ENCODE data around the gene BCOR. TPM values are rescaled to one million over a fixed set of nuclear protein-coding genes. Genes with fewer than 3 reads are reported as not detected.

Gene BCOR
- total RNA-seq, 1 donor from 2014 or later: 41.3 TPM

- DNase-seq (ENCODE audit: low spot score): no peak
Measured at GRCh38 chrX:40084471-40085101, 13.2 kb downstream of the BCOR start.

- DNase-seq (ENCODE audit: low spot score): no peak
Measured at GRCh38 chrX:40083979-40084359, 13.8 kb downstream of the BCOR start.

- DNase-seq (ENCODE audit: low spot score): no peak
Measured at GRCh38 chrX:40083120-40083978, 14.4 kb downstream of the BCOR start.

DNA sequence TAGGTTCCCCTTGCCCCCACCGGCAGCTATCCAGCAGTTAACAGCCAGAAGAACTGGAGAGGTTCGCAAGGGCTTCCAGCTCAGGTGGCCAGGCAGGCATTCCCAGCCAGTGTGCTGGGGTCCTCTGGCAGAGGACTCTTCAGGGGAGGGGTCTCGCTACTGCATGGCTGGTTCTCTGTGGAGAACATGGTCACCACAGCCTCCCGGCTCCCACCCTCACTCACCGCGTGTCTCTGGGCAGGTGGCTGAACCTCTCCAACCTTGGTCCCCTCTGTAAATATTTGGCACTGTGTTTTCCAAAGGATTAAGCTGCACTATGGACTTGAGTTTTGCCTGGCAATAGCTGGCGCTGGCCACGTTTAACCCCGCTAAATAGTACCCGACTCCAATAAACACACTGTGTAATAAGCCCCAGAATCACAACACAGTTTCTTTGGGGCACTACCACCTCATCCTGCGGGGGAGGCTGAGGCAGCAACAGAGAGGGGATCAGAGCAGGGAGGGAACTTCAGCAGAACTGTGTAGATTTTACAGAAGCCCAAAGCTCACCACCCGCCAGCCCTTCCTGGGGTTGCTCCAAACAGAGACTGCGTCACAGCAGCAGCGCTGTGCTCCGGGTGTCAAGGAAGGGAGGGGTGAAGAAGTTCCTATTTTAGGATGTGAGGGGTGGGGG, 15.2 kb downstream of the BCOR start:
- no peak for DNase-seq (ENCODE audit: low spot score)

DNA sequence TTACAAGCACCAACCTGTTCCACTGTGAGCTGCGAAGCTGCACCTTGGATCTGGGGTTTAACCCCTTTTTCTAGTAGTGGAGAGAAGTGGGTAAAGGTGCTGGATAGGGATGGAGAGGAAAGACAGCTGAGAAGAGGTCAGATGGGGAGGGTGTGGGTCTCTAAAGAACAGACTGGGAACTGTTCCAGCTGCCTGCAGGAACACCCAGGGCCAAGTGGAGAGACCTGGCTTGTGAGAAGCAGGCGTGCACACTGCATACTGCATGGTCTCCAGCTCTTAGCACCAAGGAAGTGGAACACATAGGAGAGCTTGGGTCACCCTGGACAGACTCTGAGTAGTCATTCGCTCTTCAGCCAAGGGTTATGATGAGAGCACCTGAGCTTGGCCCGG, 16.1 kb downstream of the BCOR start:
- DNase-seq (ENCODE audit: low spot score): no peak

DNA sequence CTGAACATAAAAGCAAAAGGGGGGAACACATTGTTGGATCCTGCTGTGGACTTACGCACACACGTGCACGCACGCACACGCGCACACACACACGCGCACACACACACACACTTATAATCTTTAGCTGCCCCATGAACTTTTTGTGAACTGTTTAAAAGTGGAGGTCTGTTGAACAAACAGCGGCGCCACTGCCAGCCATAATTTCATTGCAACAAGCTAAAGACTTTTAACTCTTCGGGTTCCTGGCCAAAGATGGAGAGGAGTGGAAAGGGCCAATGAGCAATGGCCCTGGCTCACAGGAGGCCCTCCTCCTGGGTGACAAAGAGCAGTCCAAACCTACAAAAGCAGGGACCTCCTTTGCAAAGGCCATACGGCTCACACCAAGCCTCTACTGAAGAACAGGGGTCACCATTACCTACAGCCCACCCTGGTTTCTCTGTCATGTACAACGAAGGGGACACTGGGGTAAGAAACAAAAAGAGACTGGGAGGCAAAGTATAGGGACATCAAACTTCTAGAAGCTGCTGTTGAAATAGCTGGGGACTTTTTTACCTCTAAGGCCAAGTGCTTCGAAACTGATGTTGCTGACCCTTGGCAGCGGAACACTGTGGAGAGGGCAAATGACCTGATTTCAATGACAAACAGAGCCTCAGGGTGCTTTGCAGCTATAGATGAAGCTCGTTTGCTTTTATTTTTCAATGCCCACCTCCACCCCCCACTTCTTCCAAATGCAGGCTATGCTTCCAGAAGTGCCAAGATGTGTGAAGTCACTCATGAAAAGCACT, 16.7 kb downstream of the BCOR start:
- no peak for DNase-seq (ENCODE audit: low spot score)

DNA sequence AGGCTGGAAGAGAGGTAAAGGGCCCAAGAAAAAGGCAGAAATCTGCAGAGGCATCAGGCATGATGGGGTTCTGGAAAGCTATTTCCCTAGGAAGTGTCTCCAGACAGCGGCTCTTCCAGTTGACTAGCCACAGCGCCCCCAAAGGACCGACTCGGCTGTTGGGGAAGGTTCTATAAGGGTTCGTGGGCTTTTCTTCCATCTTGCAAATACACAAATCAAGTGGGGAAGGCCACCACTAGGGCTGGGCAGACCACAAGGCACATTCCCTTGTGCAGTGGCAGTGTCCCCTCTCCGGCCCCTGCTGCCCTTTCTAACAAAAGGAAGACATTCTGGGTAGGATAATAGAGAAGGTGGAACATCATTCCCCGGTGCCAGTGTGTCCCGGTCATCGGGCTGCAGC, 18.2 kb downstream of the BCOR start:
- no peak for DNase-seq (ENCODE audit: low spot score)

- DNase-seq (ENCODE audit: low spot score): no peak
Measured at GRCh38 chrX:40078489-40079227, 19.1 kb downstream of the BCOR start.

- no peak for DNase-seq (ENCODE audit: low spot score)
Measured at GRCh38 chrX:40077906-40078305, 19.9 kb downstream of the BCOR start.

DNA sequence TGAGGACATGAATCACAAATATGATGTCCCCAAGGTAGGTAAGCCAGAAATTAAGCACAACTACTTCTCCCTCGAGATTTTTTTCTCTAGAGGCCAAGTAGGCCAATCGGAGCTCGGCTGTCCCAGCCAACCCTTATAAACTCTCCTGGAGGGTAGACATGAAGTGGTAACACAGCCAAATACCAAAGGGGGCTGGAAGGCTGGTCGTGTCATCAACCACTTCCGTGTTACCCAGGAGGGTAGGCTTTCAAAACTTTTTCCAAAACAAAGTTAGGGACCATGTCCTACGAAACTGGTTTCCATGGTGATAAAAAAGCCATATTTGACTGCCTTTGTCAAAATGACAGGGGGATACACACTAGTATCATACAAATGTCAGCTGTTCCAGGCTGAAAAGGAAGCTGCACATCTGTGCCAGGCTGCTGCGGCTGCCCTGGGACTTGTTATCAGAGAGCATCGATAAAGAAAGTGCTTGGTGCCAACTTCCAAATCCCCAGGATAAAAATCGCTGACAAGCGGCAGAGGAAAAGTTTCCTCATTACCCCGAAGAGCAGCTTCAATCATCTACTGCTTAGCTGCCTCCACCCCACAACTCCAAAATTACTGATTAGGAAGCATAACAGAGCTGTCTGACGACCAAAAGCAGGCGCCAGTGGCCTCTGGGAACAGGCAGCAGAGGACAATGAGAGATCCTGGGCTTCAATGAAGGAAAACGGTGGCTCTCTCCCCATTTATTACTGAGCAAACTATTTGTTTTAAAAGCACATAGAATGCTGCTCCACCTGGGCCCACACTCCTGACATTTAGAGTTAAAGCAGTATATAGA, 20.8 kb downstream of the BCOR start:
- DNase-seq (ENCODE audit: low spot score): no peak

GRCh38 chrX:40074959-40075332, 22.8 kb downstream of the BCOR start:
- no peak for DNase-seq (ENCODE audit: low spot score)

GRCh38 chrX:40074080-40074958, 23.4 kb downstream of the BCOR start:
- no peak for DNase-seq (ENCODE audit: low spot score)

GRCh38 chrX:40073439-40074054, 24.2 kb downstream of the BCOR start:
- DNase-seq (ENCODE audit: low spot score): no peak

GRCh38 chrX:40072246-40072645, 25.5 kb downstream of the BCOR start:
- DNase-seq (ENCODE audit: low spot score): no peak

DNA sequence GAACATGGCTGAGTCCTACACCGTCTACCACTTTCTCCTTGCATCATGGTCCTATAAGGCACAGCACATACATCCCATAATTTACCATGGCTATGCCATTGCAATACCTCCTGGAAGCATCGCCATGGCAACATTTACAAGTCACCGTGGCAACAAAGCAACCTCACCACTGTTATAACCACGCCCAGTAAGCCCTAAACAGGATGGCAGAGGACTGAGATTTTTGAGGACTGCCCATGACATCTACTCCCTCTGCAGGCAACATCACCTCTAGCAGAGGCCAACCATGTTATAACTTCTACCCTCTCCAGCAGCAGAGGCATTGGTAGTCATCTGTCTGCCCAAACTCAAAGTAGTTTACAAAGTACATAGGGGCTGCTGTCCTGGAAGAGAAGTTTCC, 29.7 kb downstream of the BCOR start:
- DNase-seq (ENCODE audit: low spot score): no peak

GRCh38 chrX:40066700-40067099, 31.1 kb downstream of the BCOR start:
- DNase-seq (ENCODE audit: low spot score): no peak

- no peak for DNase-seq (ENCODE audit: low spot score)
Measured at GRCh38 chrX:40065296-40066046, 32.3 kb downstream of the BCOR start.

- DNase-seq (ENCODE audit: low spot score): no peak
Measured at GRCh38 chrX:40064055-40064597, 33.6 kb downstream of the BCOR start.
